WTC11 (cell line): Measurements from ENCODE around the gene PDK4. TPM values are rescaled to one million over a fixed set of nuclear protein-coding genes. Genes with fewer than 3 reads are reported as not detected.
"Not testable (repeated sequence)": the region's sequence is repeated elsewhere in the genome, so short reads cannot be mapped to it uniquely, and the experiment has no call there.

Source experiments
- ATAC-seq: fragments of 200-7000 bp; cut with Tn5 transposase; 2 replicates; pipeline ENCODE4 v1.10.0; 2021; ENCODE audit warnings: mild to moderate bottlenecking, moderate library complexity
- CTCF ChIA-PET: fragments of 300-600 bp; sonication (Branson Sonifier 250); formaldehyde crosslinking; loops from one replicate; lab custom pipeline; 2021; ENCODE audit warnings: antibody characterized with exemption; lab: Charles Lee
- POLR2A ChIA-PET: fragments of 350-600 bp; sonication (Branson Sonifier 250); formaldehyde crosslinking; loops from one replicate; lab custom pipeline; 2021; ENCODE audit warnings: antibody characterized with exemption; lab: Charles Lee
- DNase-seq: peaks from one replicate; pipeline ENCODE4 v3.0.0; 2021; ENCODE audit warnings: low spot score
- H3K27ac Mint-ChIP-seq: 2 replicates; pipeline ENCODE4 v1.8.0; 2021; ENCODE audit warnings: mixed read lengths
- H3K27me3 Mint-ChIP-seq: 2 replicates; pipeline ENCODE4 v1.8.0; 2021; ENCODE audit warnings: low read depth, mild to moderate bottlenecking, moderate library complexity, mixed read lengths
- H3K36me3 Mint-ChIP-seq: 2 replicates; pipeline ENCODE4 v1.8.0; 2021; ENCODE audit warnings: mixed read lengths
- H3K4me1 Mint-ChIP-seq: 2 replicates; pipeline ENCODE4 v1.8.0; 2022; ENCODE audit warnings: mixed read lengths
- H3K4me3 Mint-ChIP-seq: 2 replicates; pipeline ENCODE4 v1.8.0; 2021; ENCODE audit warnings: mild to moderate bottlenecking, moderate library complexity, mixed read lengths
- H3K9me3 Mint-ChIP-seq: 2 replicates; pipeline ENCODE4 v1.8.0; 2021; ENCODE audit warnings: mixed read lengths
- CREB1 ChIP-seq: sonication (generic); formaldehyde crosslinking; IDR thresholded peaks from 2 replicates; pipeline ENCODE4 v1.8.0; 2023; ENCODE audit warnings: mild to moderate bottlenecking, missing genetic modification reagents
- EMX1 ChIP-seq: fragments of 250-450 bp; sonication (Bioruptor Pico); IDR thresholded peaks from 2 replicates; pipeline ENCODE4 v1.8.0; 2021; ENCODE audit warnings: mild to moderate bottlenecking
- HMGXB4 ChIP-seq: sonication (generic); formaldehyde crosslinking; IDR thresholded peaks from 2 replicates; pipeline ENCODE4 v1.8.1; 2023; ENCODE audit warnings: mild to moderate bottlenecking, moderate library complexity, missing genetic modification reagents
- JAZF1 ChIP-seq: fragments of 250-450 bp; sonication (Bioruptor Pico); IDR thresholded peaks from 2 replicates; pipeline ENCODE4 v1.9.0; 2021; ENCODE audit warnings: moderate library complexity, mild to moderate bottlenecking, inconsistent platforms
- PRRX2 ChIP-seq: fragments of 250-450 bp; sonication (Bioruptor Pico); IDR thresholded peaks from 2 replicates; pipeline ENCODE4 v1.8.0; 2021; ENCODE audit warnings: mild to moderate bottlenecking
- TCF7 ChIP-seq: sonication (generic); formaldehyde crosslinking; IDR thresholded peaks from 2 replicates; pipeline ENCODE4 v1.8.0; 2022; ENCODE audit warnings: mild to moderate bottlenecking, low read depth, missing genetic modification reagents, moderate library complexity
- TEAD1 ChIP-seq: sonication (generic); formaldehyde crosslinking; IDR thresholded peaks from 2 replicates; pipeline ENCODE4 v1.8.0; 2022; ENCODE audit warnings: mild to moderate bottlenecking, missing genetic modification reagents
- TP53 ChIP-seq: sonication (generic); formaldehyde crosslinking; IDR thresholded peaks from 2 replicates; pipeline ENCODE4 v1.8.1; 2023; ENCODE audit warnings: mild to moderate bottlenecking, missing genetic modification reagents
- USF1 ChIP-seq: sonication (generic); formaldehyde crosslinking; IDR thresholded peaks from 2 replicates; pipeline ENCODE4 v1.8.0; 2022; ENCODE audit warnings: mild to moderate bottlenecking, missing genetic modification reagents
- ZNF281 ChIP-seq: sonication (generic); formaldehyde crosslinking; IDR thresholded peaks from 2 replicates; pipeline ENCODE4 v1.8.0; 2023; ENCODE audit warnings: mild to moderate bottlenecking, missing genetic modification reagents
- ZNF425 ChIP-seq: fragments of 250-450 bp; sonication (Bioruptor Pico); conservative IDR thresholded peaks from 2 replicates; pipeline ENCODE4 v1.9.0; 2021; ENCODE audit warnings: mild to moderate bottlenecking
- ZNF512 ChIP-seq: sonication (generic); formaldehyde crosslinking; IDR thresholded peaks from 2 replicates; pipeline ENCODE4 v1.8.1; 2022; ENCODE audit warnings: missing genetic modification reagents, borderline replicate concordance
- total RNA-seq: library from RNA; stranded (reverse); gene quantifications from 3 replicates; pipeline ENCODE4 v1.2.3, GENCODE V29; 2021

The PDK4 gene
- total RNA-seq, 1 experiment from 2014 or later: 0.31 TPM

GRCh38 chr7:95556777-95557176 is 39.5 kb downstream of the PDK4 start (continued):
- TF ChIP-seq USF1 (CRISPR knock-in tag): no peak

- ChIA-PET POLR2A (no interaction called here), CTCF (no interaction called here)
- no peak overlapping the region for H3K4me3 Mint-ChIP-seq
- H3K27me3 Mint-ChIP-seq: no peaks in the 10 kb centered on the region; the same call in 1 of the 2 replicates
- DNase-seq (no peak), ATAC-seq (no peak)
- H3K9me3 Mint-ChIP-seq: no peaks in the 10 kb centered on the region
- no peaks in the 10 kb centered on the region for H3K4me1 Mint-ChIP-seq
- H3K27ac Mint-ChIP-seq: no peak overlapping the region
- no peaks in the 10 kb centered on the region for H3K36me3 Mint-ChIP-seq
- no peak for TF ChIP-seq JAZF1 (CRISPR knock-in tag)
These were observed 42.4 kb downstream of the PDK4 start for GRCh38 chr7:95553939-95554338.

GRCh38 chr7:95552010-95552926 is 44.0 kb downstream of the PDK4 start:
- H3K4me1 Mint-ChIP-seq, H3K27me3 Mint-ChIP-seq, H3K9me3 Mint-ChIP-seq, ATAC-seq, H3K36me3 Mint-ChIP-seq, H3K27ac Mint-ChIP-seq, DNase-seq, H3K4me3 Mint-ChIP-seq, POLR2A ChIA-PET: not testable (repeated sequence)
- CTCF ChIA-PET: interaction anchor here (0.6 to 1.3 kb wide), 2 partner anchors 39 to 138 kb away, joined by 3 to 4 read pairs; no protein-coding TSS in a partner anchor

GRCh38 chr7:95550546-95550945 is 45.8 kb downstream of the PDK4 start:
- Mint-ChIP-seq H3K9me3 (no peaks in the 10 kb centered on the region), H3K27ac (no peak overlapping the region), H3K27me3 (no peaks in the 10 kb centered on the region; the same call in 1 of the 2 replicates)
- POLR2A ChIA-PET: no interaction called here
- no peak for TF ChIP-seq TCF7
- TF ChIP-seq, all 79 proteins: peak for 0
- peaks cover under 1% of the 10 kb centered on the region for H3K4me1 Mint-ChIP-seq
- DNase-seq: no peak
- CTCF ChIA-PET: interaction anchor here (0.6 kb wide), 2 partner anchors 39 to 140 kb away, joined by 3 to 4 read pairs; no protein-coding TSS in a partner anchor
- H3K4me3 Mint-ChIP-seq: no peak overlapping the region
- no peaks in the 10 kb centered on the region for H3K36me3 Mint-ChIP-seq
- no peak for ATAC-seq

- no peaks in the 10 kb centered on the region; the same call in 1 of the 2 replicates for H3K27me3 Mint-ChIP-seq
- H3K4me1 Mint-ChIP-seq: peaks cover 3% of the 10 kb centered on the region
- no peak for TF ChIP-seq ZNF281
- no peak for TF ChIP-seq TP53
- TF ChIP-seq HMGXB4 (CRISPR knock-in tag): no peak
- TF ChIP-seq ZNF512 (CRISPR knock-in tag): no peak
- no peak for TF ChIP-seq PRRX2 (CRISPR knock-in tag)
- no peak for TF ChIP-seq TEAD1 (CRISPR knock-in tag)
- no peak for TF ChIP-seq CREB1 (CRISPR knock-in tag)
- no peak for TF ChIP-seq ZNF425 (CRISPR knock-in tag)
- TF ChIP-seq EMX1 (CRISPR knock-in tag): no peak
- no peak overlapping the region for H3K27ac Mint-ChIP-seq
- H3K9me3 Mint-ChIP-seq: no peaks in the 10 kb centered on the region
- POLR2A ChIA-PET: no interaction called here
- ATAC-seq (no peak), DNase-seq (no peak)
- no peak overlapping the region for H3K4me3 Mint-ChIP-seq
- H3K36me3 Mint-ChIP-seq: no peaks in the 10 kb centered on the region
- CTCF ChIA-PET: interaction anchor here (0.6 kb wide), 2 partner anchors 38 to 141 kb away, joined by 3 to 4 read pairs; no protein-coding TSS in a partner anchor
These were observed 46.3 kb downstream of the PDK4 start for GRCh38 chr7:95549818-95550529.
